ENCODE data around the gene SYDE1.

The SYDE1 gene

GRCh38 chr19:15110418-15110815 lies 3.2 kb downstream of the SYDE1 start:
- TF ChIP-seq POLR2AphosphoS5 (IDR thresholded peaks at IDR 0.05; ENCODE audit: low read depth, low read length) (no peak), POLR2A (IDR thresholded peaks at IDR 0.05; ENCODE audit: low read depth, low read length) (no peak)
- no peak for FAIRE-seq
- DNase-seq (ENCODE audit: insufficient read length) = no peak

DNA sequence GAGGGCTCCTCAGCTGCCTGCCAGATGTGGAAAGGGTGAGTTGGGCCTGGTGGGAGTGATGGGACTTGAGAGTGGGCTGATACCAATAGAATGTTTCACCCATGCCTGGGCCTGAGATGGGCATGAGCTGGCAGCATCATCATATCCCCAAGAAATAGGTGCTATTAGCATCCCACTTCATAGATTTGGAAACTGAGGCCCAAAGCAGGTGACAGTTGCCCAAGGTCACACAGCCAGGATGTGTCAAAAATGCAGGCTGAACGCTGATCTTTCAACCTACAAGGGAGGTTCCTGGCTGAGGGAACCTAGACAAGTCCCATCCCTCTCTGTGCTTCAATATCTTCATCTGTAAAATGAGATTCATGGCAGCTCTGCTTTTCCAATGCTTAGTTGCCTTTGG lies 4.6 kb downstream of the SYDE1 start:
- FAIRE-seq (no peak), DNase-seq (ENCODE audit: insufficient read length) (no peak)

DNA sequence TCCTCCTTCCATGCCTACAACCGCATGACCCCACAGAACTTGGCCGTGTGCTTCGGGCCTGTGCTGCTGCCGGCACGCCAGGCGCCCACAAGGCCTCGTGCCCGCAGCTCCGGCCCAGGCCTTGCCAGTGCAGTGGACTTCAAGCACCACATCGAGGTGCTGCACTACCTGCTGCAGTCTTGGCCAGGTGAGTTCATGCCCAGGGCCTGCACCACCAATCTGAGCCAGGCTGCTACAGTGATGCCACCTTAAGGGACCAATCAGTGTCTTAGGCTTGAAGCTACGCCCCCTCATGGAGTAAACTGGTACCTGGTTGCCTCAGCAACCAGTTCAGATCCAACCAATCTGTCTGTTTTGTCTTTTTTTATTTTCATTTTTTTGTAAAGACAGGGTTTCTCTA lies 5.2 kb downstream of the SYDE1 start:
- DNase-seq (ENCODE audit: insufficient read length) = no peak
- TF ChIP-seq POLR2A (IDR thresholded peaks at IDR 0.05; ENCODE audit: low read depth, low read length) (no peak), TAF1 (IDR thresholded peaks at IDR 0.05; ENCODE audit: borderline replicate concordance, low read depth, low read length) (no peak), POLR2AphosphoS5 (IDR thresholded peaks at IDR 0.05; ENCODE audit: low read depth, low read length) (no peak)
- FAIRE-seq = no peak

More for the DNA sequence above, 4.6 kb downstream of the SYDE1 start:
- TF ChIP-seq POLR2AphosphoS5 (IDR thresholded peaks at IDR 0.05; ENCODE audit: low read depth, low read length) = no peak
- TF ChIP-seq POLR2A (IDR thresholded peaks at IDR 0.05; ENCODE audit: low read depth, low read length) = no peak
- no peak for TF ChIP-seq TAF1 (IDR thresholded peaks at IDR 0.05; ENCODE audit: borderline replicate concordance, low read depth, low read length)

- DNase-seq (ENCODE audit: insufficient read length) = peak; percentile 23
- FAIRE-seq = no peak
- no peak for TF ChIP-seq POLR2A (IDR thresholded peaks at IDR 0.05; ENCODE audit: low read depth, low read length)
- no peak for TF ChIP-seq TAF1 (IDR thresholded peaks at IDR 0.05; ENCODE audit: borderline replicate concordance, low read depth, low read length)
- no peak for TF ChIP-seq POLR2AphosphoS5 (IDR thresholded peaks at IDR 0.05; ENCODE audit: low read depth, low read length)
Observed at GRCh38 chr19:15113245-15114152, 6.3 kb downstream of the SYDE1 start.

- no peak for DNase-seq (ENCODE audit: insufficient read length)
- no peak for FAIRE-seq
- TF ChIP-seq POLR2AphosphoS5 (IDR thresholded peaks at IDR 0.05; ENCODE audit: low read depth, low read length) = no peak
- no peak for TF ChIP-seq POLR2A (IDR thresholded peaks at IDR 0.05; ENCODE audit: low read depth, low read length)
- TF ChIP-seq TAF1 (IDR thresholded peaks at IDR 0.05; ENCODE audit: borderline replicate concordance, low read depth, low read length) = no peak
Observed at GRCh38 chr19:15114153-15114540, 6.9 kb downstream of the SYDE1 start.

DNA sequence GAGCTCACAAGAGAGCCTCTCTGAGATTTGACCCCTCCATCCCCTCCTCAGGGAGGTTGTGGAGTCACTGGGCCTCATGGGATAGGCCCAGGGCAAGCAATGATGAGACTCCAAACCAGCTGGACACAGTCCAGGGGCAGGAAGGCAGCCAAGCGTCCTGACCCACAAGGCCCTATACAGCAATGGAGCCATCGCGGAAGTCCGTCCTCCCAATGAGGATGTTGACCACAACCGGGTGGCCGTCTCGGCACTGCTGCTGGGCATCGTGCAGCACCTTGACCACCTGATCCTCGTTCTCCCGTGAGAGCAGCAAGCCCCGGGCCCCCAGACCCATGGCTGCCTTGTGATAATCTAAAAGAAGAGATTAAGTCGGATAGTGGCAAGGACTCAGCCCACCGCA lies 7.9 kb downstream of the SYDE1 start:
- DNase-seq (ENCODE audit: insufficient read length) (no peak), FAIRE-seq (no peak)
- TF ChIP-seq POLR2A (IDR thresholded peaks at IDR 0.05; ENCODE audit: low read depth, low read length) (no peak), TAF1 (IDR thresholded peaks at IDR 0.05; ENCODE audit: borderline replicate concordance, low read depth, low read length) (no peak), POLR2AphosphoS5 (IDR thresholded peaks at IDR 0.05; ENCODE audit: low read depth, low read length) (no peak)

- TF ChIP-seq TAF1 (IDR thresholded peaks at IDR 0.05; ENCODE audit: borderline replicate concordance, low read depth, low read length) (no peak), POLR2A (IDR thresholded peaks at IDR 0.05; ENCODE audit: low read depth, low read length) (no peak)
Observed at GRCh38 chr19:15115762-15116615, 8.8 kb downstream of the SYDE1 start.

GRCh38 chr19:15116856-15117255 lies 9.7 kb downstream of the SYDE1 start:
- DNase-seq (ENCODE audit: insufficient read length) (no peak), FAIRE-seq (no peak)
- TF ChIP-seq POLR2A (IDR thresholded peaks at IDR 0.05; ENCODE audit: low read depth, low read length) = no peak
- TF ChIP-seq POLR2AphosphoS5 (IDR thresholded peaks at IDR 0.05; ENCODE audit: low read depth, low read length) = no peak
- no peak for TF ChIP-seq TAF1 (IDR thresholded peaks at IDR 0.05; ENCODE audit: borderline replicate concordance, low read depth, low read length)

More at GRCh38 chr19:15115762-15116615, 8.8 kb downstream of the SYDE1 start:
- FAIRE-seq = no peak
- DNase-seq (ENCODE audit: insufficient read length) = no peak

GRCh38 chr19:15118248-15118647 lies 11.0 kb downstream of the SYDE1 start:
- TF ChIP-seq TAF1 (IDR thresholded peaks at IDR 0.05; ENCODE audit: borderline replicate concordance, low read depth, low read length) (no peak), POLR2AphosphoS5 (IDR thresholded peaks at IDR 0.05; ENCODE audit: low read depth, low read length) (no peak), POLR2A (IDR thresholded peaks at IDR 0.05; ENCODE audit: low read depth, low read length) (no peak)
- FAIRE-seq (no peak), DNase-seq (ENCODE audit: insufficient read length) (no peak)

DNA sequence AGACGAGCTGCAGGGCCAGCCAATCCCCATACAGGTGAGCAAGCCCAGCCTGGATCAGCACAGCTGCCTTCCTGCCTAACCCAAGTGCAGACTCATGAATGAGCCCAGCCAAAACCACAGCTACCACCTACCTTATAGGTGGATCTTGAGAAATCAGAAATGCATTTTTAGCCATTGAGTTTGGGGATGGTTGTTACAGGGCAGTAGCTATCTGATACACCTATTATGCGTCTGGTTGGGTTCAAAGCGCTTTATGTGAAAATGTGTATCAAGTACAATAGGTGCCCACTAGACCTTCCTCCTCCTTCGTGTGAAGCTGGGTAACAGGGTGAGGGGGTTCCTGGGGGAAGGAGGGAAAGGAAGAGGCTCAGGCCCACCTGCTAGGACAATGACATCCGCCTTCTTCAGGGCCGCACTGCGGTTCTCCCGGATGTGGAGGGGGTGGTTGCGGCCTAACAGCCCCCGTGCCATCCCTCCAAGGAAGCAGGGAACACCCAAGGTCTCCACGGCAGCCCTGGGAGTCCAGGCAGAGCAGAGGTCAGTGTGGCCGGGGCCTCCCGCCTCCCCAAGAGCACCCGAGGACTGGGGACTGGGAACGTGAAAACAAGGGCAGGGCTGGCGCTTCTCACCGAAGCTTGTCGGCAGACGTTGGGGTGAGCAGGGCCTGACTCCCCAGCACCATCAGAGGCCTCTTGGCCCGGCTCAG lies 11.7 kb downstream of the SYDE1 start:
- no peak for TF ChIP-seq POLR2A (IDR thresholded peaks at IDR 0.05; ENCODE audit: low read depth, low read length)
- FAIRE-seq (no peak), DNase-seq (ENCODE audit: insufficient read length) (no peak)

All from GM12892 (cell line).